Mucosa of descending colon (tissue), 3 donors: ENCODE measurements around the gene CHN1. TPM values are rescaled to one million over a fixed set of nuclear protein-coding genes. Genes with fewer than 3 reads are reported as not detected.

Experiments
- ATAC-seq: fragments of 200-7000 bp; cut with Tn5 transposase; one replicate; pipeline ENCODE4 v1.9.1; 2020; ENCODE audit warnings: mild to moderate bottlenecking, moderate library complexity
- DNase-seq, 3 donors: peaks; one replicate each; pipeline ENCODE4 v3.0.0-alpha.2; 2020
- H3K36me3 ChIP-seq: fragments of 200-600 bp; one replicate; pipeline ENCODE4 v1.8.0; 2021; ENCODE audit warnings: low read depth, mild to moderate bottlenecking
- H3K4me1 ChIP-seq: fragments of 200-600 bp; one replicate; pipeline ENCODE4 v1.8.0; 2021; ENCODE audit warnings: low read depth, mild to moderate bottlenecking
- H3K4me3 ChIP-seq: fragments of 200-600 bp; one replicate; pipeline ENCODE4 v1.8.0; 2021; ENCODE audit warnings: mild to moderate bottlenecking
- H3K9me3 ChIP-seq: fragments of 200-600 bp; one replicate; pipeline ENCODE4 v1.8.0; 2021; ENCODE audit warnings: mild to moderate bottlenecking
- intact Hi-C, 2 donors: fragments of 100-400 bp; cut with DNase I in 1 of 2; cut with micrococcal nuclease in 1 of 2; formaldehyde crosslinking; loops; one replicate each; pipeline versions ENCODE4 v1.11.0 to v1.11.1; 2022; cut with DNase I, micrococcal nuclease
- total RNA-seq, 3 donors: library from RNA; stranded (reverse); fragmentation: NEBNext Ultra II Directional in 2 of 3; extraction: Animal tissue kit (Norgen Biotek cat#: 25700) in 2 of 3; gene quantifications; one replicate each; pipeline versions ENCODE4 v1.2.1 to v1.2.4, GENCODE V29; 2021 to 2023
- TF ChIP-seq, protein P1 (sequence below): fragments of 200-600 bp; IDR thresholded peaks from one replicate; pipeline ENCODE4 v1.8.0; 2022; ENCODE audit warnings: antibody characterized with exemption, mild to moderate bottlenecking
- donor health status: DM: no; HTN: no; CAD: no; lungs with moderate emphysema.
- donor health status: DM: no; HTN: no; CAD: no.
- donor health status: DM: no; HTN: yes; CAD: no.

Gene CHN1
- total RNA-seq, 3 donors from 2014 or later, result 2.1 to 15.2 (median 3.9) TPM

DNA sequence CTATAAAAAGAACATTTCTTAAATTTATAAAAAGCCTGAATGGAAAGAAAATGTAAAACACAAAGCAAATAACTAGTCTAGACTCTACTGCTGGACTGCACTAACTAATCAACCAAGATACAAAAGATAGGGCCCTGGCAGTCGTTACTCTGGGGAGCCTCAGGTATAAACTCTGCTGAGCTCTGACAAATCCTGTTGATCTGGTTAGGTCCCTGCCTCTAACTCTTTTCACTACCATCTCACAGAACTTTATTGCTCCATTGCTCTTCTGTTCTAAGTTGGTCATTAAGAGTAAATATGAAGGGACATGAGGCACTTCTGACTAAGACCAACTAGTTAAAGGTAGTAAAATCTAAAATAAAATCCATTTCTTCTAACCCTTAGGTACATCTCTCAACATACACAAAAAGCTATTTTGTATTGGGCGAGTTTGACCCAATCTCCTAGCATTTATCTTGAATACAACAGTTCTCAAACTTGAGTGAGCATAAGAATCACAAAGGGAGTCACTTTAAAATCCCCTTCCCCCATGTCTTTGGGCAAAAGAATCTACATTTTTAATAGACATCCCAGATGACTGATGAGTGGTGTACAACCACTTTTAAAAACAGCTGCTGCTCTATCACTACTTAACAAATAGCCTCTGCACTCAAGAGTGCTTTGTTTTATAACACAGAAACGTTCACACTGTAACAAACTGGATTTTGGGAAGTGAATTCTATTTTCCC lies 2.5 kb downstream of the CHN1 start:
- intact Hi-C loops, result no loop called here
- ATAC-seq (no peak), DNase-seq (no peak)
- H3K4me3 ChIP-seq, result no peak overlapping the region
- no peaks in the 10 kb centered on the region for H3K9me3 ChIP-seq
- TF ChIP-seq, protein P1, sequence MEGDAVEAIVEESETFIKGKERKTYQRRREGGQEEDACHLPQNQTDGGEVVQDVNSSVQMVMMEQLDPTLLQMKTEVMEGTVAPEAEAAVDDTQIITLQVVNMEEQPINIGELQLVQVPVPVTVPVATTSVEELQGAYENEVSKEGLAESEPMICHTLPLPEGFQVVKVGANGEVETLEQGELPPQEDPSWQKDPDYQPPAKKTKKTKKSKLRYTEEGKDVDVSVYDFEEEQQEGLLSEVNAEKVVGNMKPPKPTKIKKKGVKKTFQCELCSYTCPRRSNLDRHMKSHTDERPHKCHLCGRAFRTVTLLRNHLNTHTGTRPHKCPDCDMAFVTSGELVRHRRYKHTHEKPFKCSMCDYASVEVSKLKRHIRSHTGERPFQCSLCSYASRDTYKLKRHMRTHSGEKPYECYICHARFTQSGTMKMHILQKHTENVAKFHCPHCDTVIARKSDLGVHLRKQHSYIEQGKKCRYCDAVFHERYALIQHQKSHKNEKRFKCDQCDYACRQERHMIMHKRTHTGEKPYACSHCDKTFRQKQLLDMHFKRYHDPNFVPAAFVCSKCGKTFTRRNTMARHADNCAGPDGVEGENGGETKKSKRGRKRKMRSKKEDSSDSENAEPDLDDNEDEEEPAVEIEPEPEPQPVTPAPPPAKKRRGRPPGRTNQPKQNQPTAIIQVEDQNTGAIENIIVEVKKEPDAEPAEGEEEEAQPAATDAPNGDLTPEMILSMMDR, result no peak
- H3K4me1 ChIP-seq, result no peaks in the 10 kb centered on the region
- no peaks in the 10 kb centered on the region for H3K36me3 ChIP-seq

- DNase-seq (no peak), ATAC-seq (no peak)
- no peak overlapping the region for H3K4me3 ChIP-seq
- intact Hi-C loops, result no loop called here
- H3K4me1 ChIP-seq, result no peaks in the 10 kb centered on the region
- no peaks in the 10 kb centered on the region for H3K36me3 ChIP-seq
- H3K9me3 ChIP-seq, result no peaks in the 10 kb centered on the region
- TF ChIP-seq, protein P1, result no peak
Observed at GRCh38 chr2:175001566-175001965, 3.6 kb downstream of the CHN1 start.

- intact Hi-C loops, result loop anchor here in 1 of 2 donors (5.0 kb wide), 1 partner anchor 225 kb away; no protein-coding TSS in a partner anchor
- no peaks in the 10 kb centered on the region for H3K9me3 ChIP-seq
- no peak for DNase-seq
- no peak for ATAC-seq
- no peaks in the 10 kb centered on the region for H3K36me3 ChIP-seq
- TF ChIP-seq, protein P1, result no peak
- no peaks in the 10 kb centered on the region for H3K4me1 ChIP-seq
- no peak overlapping the region for H3K4me3 ChIP-seq
Observed at GRCh38 chr2:174997110-174997509, 8.1 kb downstream of the CHN1 start.

- Histone ChIP-seq H3K4me3 (no peak overlapping the region), H3K36me3 (no peaks in the 10 kb centered on the region), H3K9me3 (no peaks in the 10 kb centered on the region), H3K4me1 (no peaks in the 10 kb centered on the region)
- ATAC-seq (no peak), DNase-seq (no peak)
- intact Hi-C loops, result loop anchor here in 1 of 2 donors (5.0 kb wide), 1 partner anchor 224 kb away; no protein-coding TSS in a partner anchor
- TF ChIP-seq, protein P1, result no peak
Observed at GRCh38 chr2:174996622-174997021, 8.6 kb downstream of the CHN1 start.

DNA sequence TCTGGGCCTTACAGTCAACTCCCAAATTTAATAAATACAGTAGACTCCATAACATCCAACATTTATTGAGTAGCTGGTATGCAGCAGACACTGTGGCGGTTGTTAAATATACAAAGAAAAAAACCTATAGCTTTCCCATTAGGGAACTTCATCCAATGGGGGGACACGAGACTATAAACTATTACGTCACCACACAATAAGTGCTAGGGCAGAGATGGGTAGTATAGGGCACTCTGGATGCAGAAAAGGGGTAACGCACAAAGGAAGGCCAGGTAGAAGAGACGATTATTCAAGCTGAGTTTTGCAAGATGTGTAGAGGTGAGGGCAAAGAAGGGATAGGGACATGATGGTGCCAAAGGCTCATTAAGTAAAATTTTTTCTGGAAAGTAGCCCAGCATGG lies 10.8 kb downstream of the CHN1 start:
- TF ChIP-seq, protein P1, result no peak
- Histone ChIP-seq H3K36me3 (no peaks in the 10 kb centered on the region), H3K4me1 (no peaks in the 10 kb centered on the region), H3K9me3 (no peaks in the 10 kb centered on the region), H3K4me3 (no peak overlapping the region)
- DNase-seq (no peak), ATAC-seq (no peak)
- intact Hi-C loops, result no loop called here
